ENCODE measurements around the gene IRAK1BP1.

GRCh38 chr6:78850621-78851020 lies 16.7 kb upstream of the IRAK1BP1 start:
- TF ChIP-seq YY1 (IDR thresholded peaks at IDR 0.05; ENCODE audit: borderline replicate concordance in 1 of 3, control insufficient read depth in 1 of 3, extremely low read depth in 1 of 3, insufficient read depth in 3 of 3, insufficient read length in 1 of 3, insufficient replicate concordance in 2 of 3, low read depth in 1 of 3, low read length in 2 of 3) (no peak), CCNT2 (IDR thresholded peaks at IDR 0.05; ENCODE audit: borderline replicate concordance, extremely low read depth, insufficient read length, low read depth, low read length) (no peak), ZBTB34 (CRISPR knock-in tag; IDR thresholded peaks at IDR 0.05) (no peak), MAFK (IDR thresholded peaks at IDR 0.05; ENCODE audit: low read length) (no peak), CTCF (IDR thresholded peaks at IDR 0.05 in 2 of 3, conservative IDR thresholded peaks at IDR 0.05 in 1 of 3; ENCODE audit: insufficient read depth in 2 of 3, low read depth in 1 of 3, low read length in 3 of 3) (no peak)

Data from K562 (cell line).